OCI-LY7 (cell line): ENCODE data around the gene PDSS2. TPM values are rescaled to one million over a fixed set of nuclear protein-coding genes. Genes with fewer than 3 reads are reported as not detected.

Experiments used
- BruUV-seq: library from RNA; stranded (reverse); fragments of 400-500 nt; replicated peaks from 2 replicates; lab custom pipeline; 2021; lab: Mats Ljungman, UMichigan
- CTCF ChIA-PET: fragments of 300-600 bp; sonication (Branson Sonifier 250); formaldehyde crosslinking; loops from one replicate; lab custom pipeline; 2022; ENCODE audit warnings: antibody characterized with exemption; ENCODE audit not compliant: unreplicated experiment; lab: Charles Lee
- POLR2A ChIA-PET: fragments of 300-600 bp; sonication (Branson Sonifier 250); formaldehyde crosslinking; loops from one replicate; lab custom pipeline; 2022; ENCODE audit warnings: antibody characterized with exemption; lab: Charles Lee
- DNase-seq: peaks from one replicate; pipeline ENCODE4 v3.0.0-alpha.2; 2015; ENCODE audit warnings: low spot score
- H2AFZ ChIP-seq: fragments of 200-600 bp; sonication (generic), shearing (Covaris generic); 2 replicates; pipeline ENCODE4 v1.6.1; 2014; ENCODE audit warnings: mild to moderate bottlenecking, antibody characterized with exemption, low read length, moderate library complexity
- H3K27ac ChIP-seq: fragments of 200-600 bp; sonication (generic); 2 replicates; pipeline ENCODE4 v1.5.1; 2014; ENCODE audit warnings: mixed run types, low read depth, mild to moderate bottlenecking, moderate library complexity, low read length, inconsistent platforms; ENCODE audit not compliant: poor library complexity, severe bottlenecking
- H3K36me3 ChIP-seq: fragments of 200-600 bp; sonication (generic); 2 replicates; pipeline ENCODE4 v1.6.1; 2014; ENCODE audit warnings: mild to moderate bottlenecking, antibody characterized with exemption, low read length, moderate library complexity, mixed read lengths; ENCODE audit not compliant: insufficient read depth
- H3K4me1 ChIP-seq: fragments of 200-600 bp; sonication (generic); 2 replicates; pipeline ENCODE4 v1.5.1; 2014; ENCODE audit warnings: mild to moderate bottlenecking, low read length; ENCODE audit not compliant: insufficient read depth, poor library complexity, severe bottlenecking
- H3K4me2 ChIP-seq: fragments of 200-600 bp; sonication (generic); 2 replicates; pipeline ENCODE4 v1.6.1; 2014; ENCODE audit warnings: mild to moderate bottlenecking, low read length
- H3K4me3 ChIP-seq: fragments of 200-600 bp; sonication (generic); 2 replicates; pipeline ENCODE4 v1.5.1; 2014; ENCODE audit warnings: mild to moderate bottlenecking, low read depth, low read length; ENCODE audit not compliant: poor library complexity, severe bottlenecking
- H3K79me2 ChIP-seq: fragments of 200-600 bp; sonication (generic); 2 replicates; pipeline ENCODE4 v1.6.1; 2016; ENCODE audit warnings: low read depth, mild to moderate bottlenecking, low read length, moderate library complexity, mixed read lengths; ENCODE audit not compliant: insufficient read depth
- H3K9me2 ChIP-seq: fragments of 200-600 bp; sonication (generic); 2 replicates; pipeline ENCODE4 v1.6.1; 2016; ENCODE audit warnings: mild to moderate bottlenecking, low read length, mixed read lengths; ENCODE audit not compliant: insufficient read depth
- H3K9me3 ChIP-seq: fragments of 200-600 bp; sonication (generic); 2 replicates; pipeline ENCODE4 v1.6.1; 2014; ENCODE audit warnings: mild to moderate bottlenecking, mixed run types, low read length, mixed read lengths
- H4K20me1 ChIP-seq: fragments of 200-600 bp; sonication (generic); 2 replicates; pipeline ENCODE4 v1.6.1; 2014; ENCODE audit warnings: mild to moderate bottlenecking, antibody characterized with exemption, low read length, moderate library complexity, mixed read lengths; ENCODE audit not compliant: insufficient read depth
- EZH2phosphoT487 ChIP-seq: fragments of 200-600 bp; sonication (generic); IDR thresholded peaks from 2 replicates; pipeline ENCODE4 v1.6.1; 2018; ENCODE audit warnings: low read depth, borderline replicate concordance, mild to moderate bottlenecking, mixed run types, antibody characterized with exemption, low read length, moderate library complexity, mixed read lengths
- intact Hi-C: fragments of 100-400 bp; cut with micrococcal nuclease; formaldehyde crosslinking; loops from one replicate; pipeline ENCODE4 v1.10.0; 2022; ENCODE audit not compliant: unreplicated experiment
- total RNA-seq, 2 experiments: library from RNA; depleted of rRNA in 1 of 2; stranded (reverse); fragments of >200 nt in 1 of 2; shearing (Covaris generic) in 1 of 2; gene quantifications; 2 replicates each; pipeline ENCODE4 v1.2.3, GENCODE V29; 2014 to 2022
- TF ChIP-seq, protein P1 (sequence below): fragments of 200-600 bp; sonication (generic); conservative IDR thresholded peaks from 2 replicates; pipeline ENCODE4 v1.5.1; 2014; ENCODE audit warnings: mild to moderate bottlenecking, antibody characterized with exemption, low read length, moderate library complexity, mixed read lengths

The PDSS2 gene
- total RNA-seq, 2 experiments from 2014 or later: 14.7 to 24.9 TPM

DNA sequence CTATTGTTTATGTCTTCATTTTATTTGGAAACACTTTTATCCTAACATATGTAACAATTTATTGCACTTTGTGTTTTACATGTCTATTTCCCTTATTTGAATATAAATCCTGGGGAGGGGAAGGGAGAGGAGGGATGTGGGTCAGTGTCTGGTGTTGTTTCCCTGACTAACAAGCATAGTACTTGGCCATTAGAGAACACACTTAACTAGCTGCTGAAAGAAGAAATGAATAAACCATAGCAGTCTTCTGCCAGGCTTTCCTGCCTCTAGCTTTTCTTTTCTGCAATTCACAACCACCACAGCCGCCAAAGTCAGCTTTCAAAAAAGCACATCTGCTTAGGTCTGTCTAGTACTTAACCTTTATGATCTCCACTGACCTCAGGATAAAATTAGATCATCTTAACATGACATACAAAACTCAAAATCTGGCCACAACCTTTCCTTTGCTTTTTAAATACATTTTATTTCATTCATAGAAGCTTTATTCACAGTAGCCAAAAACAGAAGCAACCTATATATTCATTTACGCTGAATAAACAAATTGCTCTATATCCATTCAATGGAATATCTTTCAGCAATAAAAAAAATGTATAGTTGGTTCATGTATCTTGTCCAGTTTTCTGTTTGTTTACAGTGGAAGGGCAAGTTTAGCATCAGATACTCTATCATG lies 16.3 kb downstream of the PDSS2 start:
- Histone ChIP-seq H3K4me1 (no peaks in the 10 kb centered on the region), H3K79me2 (0 out of 2 replicates have a peak, but pooled peaks cover 7% of the 10 kb centered on the region), H3K27ac (no peak overlapping the region), H3K4me3 (no peak overlapping the region), H2AFZ (no peak overlapping the region), H4K20me1 (no peaks in the 10 kb centered on the region), H3K9me2 (no peaks in the 10 kb centered on the region), H3K4me2 (no peak overlapping the region), H3K36me3 (peaks cover 48% of the 10 kb centered on the region), H3K9me3 (peaks cover 20% of the 10 kb centered on the region)
- no peak for DNase-seq
- TSS peak; percentile 5 for BruUV-seq
- CTCF ChIA-PET: no interaction called here
- intact Hi-C loops: no loop called here
- TF ChIP-seq, protein P1, sequence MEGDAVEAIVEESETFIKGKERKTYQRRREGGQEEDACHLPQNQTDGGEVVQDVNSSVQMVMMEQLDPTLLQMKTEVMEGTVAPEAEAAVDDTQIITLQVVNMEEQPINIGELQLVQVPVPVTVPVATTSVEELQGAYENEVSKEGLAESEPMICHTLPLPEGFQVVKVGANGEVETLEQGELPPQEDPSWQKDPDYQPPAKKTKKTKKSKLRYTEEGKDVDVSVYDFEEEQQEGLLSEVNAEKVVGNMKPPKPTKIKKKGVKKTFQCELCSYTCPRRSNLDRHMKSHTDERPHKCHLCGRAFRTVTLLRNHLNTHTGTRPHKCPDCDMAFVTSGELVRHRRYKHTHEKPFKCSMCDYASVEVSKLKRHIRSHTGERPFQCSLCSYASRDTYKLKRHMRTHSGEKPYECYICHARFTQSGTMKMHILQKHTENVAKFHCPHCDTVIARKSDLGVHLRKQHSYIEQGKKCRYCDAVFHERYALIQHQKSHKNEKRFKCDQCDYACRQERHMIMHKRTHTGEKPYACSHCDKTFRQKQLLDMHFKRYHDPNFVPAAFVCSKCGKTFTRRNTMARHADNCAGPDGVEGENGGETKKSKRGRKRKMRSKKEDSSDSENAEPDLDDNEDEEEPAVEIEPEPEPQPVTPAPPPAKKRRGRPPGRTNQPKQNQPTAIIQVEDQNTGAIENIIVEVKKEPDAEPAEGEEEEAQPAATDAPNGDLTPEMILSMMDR: no peak
- POLR2A ChIA-PET: interaction anchor here (0.7 kb wide), 1 partner anchor 91 kb away, joined by 3 read pairs; no protein-coding TSS in a partner anchor

GRCh38 chr6:107441682-107442081 lies 17.7 kb downstream of the PDSS2 start:
- Histone ChIP-seq H3K79me2 (0 out of 2 replicates have a peak, but pooled peaks cover 7% of the 10 kb centered on the region), H3K36me3 (peaks cover 39% of the 10 kb centered on the region), H3K9me3 (peaks cover 12% of the 10 kb centered on the region; the same call in 1 of the 2 replicates), H3K27ac (no peak overlapping the region), H2AFZ (no peak overlapping the region), H3K4me2 (no peak overlapping the region), H3K4me3 (no peak overlapping the region), H3K4me1 (no peaks in the 10 kb centered on the region), H3K9me2 (no peaks in the 10 kb centered on the region), H4K20me1 (no peaks in the 10 kb centered on the region)
- CTCF ChIA-PET: no interaction called here
- intact Hi-C loops: no loop called here
- BruUV-seq: no TSS peak
- no peak for DNase-seq
- POLR2A ChIA-PET: no interaction called here
- TF ChIP-seq, protein P1: no peak
- TF ChIP-seq EZH2phosphoT487: no peak

GRCh38 chr6:107440936-107441335 lies 18.4 kb downstream of the PDSS2 start:
- Histone ChIP-seq H4K20me1 (no peaks in the 10 kb centered on the region), H2AFZ (no peak overlapping the region), H3K27ac (no peak overlapping the region), H3K4me2 (no peak overlapping the region), H3K79me2 (0 out of 2 replicates have a peak, but pooled peaks cover 7% of the 10 kb centered on the region), H3K4me3 (no peak overlapping the region), H3K9me2 (no peaks in the 10 kb centered on the region), H3K4me1 (no peaks in the 10 kb centered on the region), H3K36me3 (peaks cover 31% of the 10 kb centered on the region), H3K9me3 (peaks cover 7% of the 10 kb centered on the region; the same call in 1 of the 2 replicates)
- TF ChIP-seq, protein P1: no peak
- TF ChIP-seq EZH2phosphoT487: no peak
- ChIA-PET POLR2A (interaction anchor here (0.6 to 0.7 kb wide), 2 partner anchors 18 to 19 kb away, joined by 3 read pairs; no protein-coding TSS in a partner anchor), CTCF (interaction anchor here (0.5 kb wide), 1 partner anchor 15 kb away, joined by 4 read pairs; no protein-coding TSS in a partner anchor)
- no TSS peak for BruUV-seq
- intact Hi-C loops: no loop called here
- no peak for DNase-seq
